T-helper 1 cell treated with Interleukin-12 subunit alpha and Interleukin-12 subunit beta and Interleukin-4 antibody, amounts not matched to agents 30 ng/mL and 1 ng/mL, for 36 hours (primary cell): ENCODE measurements around the gene CELA2A. TPM values are rescaled to one million over a fixed set of nuclear protein-coding genes. Genes with fewer than 3 reads are reported as not detected.
"Not testable (repeated sequence)": the region's sequence is repeated elsewhere in the genome, so short reads cannot be mapped to it uniquely, and the experiment has no call there.

Experiments
- intact Hi-C: fragments of 100-400 bp; cut with micrococcal nuclease; formaldehyde crosslinking; loops from one replicate; pipeline ENCODE4 v1.15.1; 2024
- total RNA-seq: library from RNA; stranded (reverse); gene quantifications from 2 replicates; pipeline ENCODE4 v1.2.3, GENCODE V29; 2022

CELA2A gene
- total RNA-seq, 1 donor from 2014 or later, result not detected

DNA sequence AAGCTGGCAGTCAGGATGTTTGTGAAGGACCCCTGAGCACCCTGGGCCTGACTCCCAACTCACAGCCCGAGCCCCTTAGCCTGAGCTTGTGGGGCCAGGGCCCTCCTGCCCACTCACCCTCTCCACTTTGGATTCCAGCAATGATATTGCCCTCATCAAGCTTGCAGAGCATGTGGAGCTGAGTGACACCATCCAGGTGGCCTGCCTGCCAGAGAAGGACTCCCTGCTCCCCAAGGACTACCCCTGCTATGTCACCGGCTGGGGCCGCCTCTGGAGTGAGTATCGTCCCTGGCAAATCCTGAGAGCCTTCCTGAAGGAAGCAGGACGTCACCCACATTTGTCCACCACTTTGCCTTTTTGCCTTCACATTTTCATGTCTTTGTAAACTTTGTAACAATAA lies 13.3 kb upstream of the CELA2A start:
- intact Hi-C loops, result no loop called here

DNA sequence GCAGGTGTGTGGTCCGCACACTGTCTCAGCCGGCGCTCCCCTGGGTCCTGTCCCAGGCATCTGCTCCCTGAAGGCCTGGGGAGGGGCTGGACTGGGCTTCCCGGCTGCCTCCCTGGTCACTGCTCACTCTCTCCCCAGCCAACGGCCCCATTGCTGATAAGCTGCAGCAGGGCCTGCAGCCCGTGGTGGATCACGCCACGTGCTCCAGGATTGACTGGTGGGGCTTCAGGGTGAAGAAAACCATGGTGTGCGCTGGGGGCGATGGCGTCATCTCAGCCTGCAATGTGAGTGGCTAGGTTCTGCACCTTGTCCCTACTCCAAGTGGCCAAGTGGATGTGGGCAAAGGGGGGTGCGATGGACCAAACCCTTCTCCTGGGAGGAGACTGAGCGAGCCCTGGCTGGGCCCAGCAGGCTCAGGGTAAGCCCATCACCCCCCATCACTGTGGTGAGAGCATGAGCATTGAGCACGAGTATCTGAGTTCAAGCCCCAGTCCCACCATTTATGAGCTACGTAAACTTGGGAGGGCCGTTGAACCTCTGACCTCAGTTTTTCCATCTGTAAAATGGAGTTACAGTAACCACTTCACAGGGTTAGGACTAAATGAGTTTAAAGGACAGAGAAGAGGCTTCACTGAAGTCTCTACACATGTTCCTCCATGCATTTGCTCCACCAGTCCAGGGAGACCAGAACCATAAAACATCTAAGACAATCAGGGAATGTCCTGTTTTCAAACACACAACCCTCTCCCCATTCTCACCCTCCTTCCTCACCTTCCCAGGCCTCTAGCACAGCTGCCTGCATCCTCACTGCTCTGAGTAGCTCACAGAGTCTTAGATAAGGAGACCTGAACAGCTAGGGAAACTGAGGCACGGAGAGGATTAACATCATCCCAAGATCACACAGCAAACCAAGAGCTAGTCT lies 11.8 kb upstream of the CELA2A start:
- intact Hi-C loops, result no loop called here

DNA sequence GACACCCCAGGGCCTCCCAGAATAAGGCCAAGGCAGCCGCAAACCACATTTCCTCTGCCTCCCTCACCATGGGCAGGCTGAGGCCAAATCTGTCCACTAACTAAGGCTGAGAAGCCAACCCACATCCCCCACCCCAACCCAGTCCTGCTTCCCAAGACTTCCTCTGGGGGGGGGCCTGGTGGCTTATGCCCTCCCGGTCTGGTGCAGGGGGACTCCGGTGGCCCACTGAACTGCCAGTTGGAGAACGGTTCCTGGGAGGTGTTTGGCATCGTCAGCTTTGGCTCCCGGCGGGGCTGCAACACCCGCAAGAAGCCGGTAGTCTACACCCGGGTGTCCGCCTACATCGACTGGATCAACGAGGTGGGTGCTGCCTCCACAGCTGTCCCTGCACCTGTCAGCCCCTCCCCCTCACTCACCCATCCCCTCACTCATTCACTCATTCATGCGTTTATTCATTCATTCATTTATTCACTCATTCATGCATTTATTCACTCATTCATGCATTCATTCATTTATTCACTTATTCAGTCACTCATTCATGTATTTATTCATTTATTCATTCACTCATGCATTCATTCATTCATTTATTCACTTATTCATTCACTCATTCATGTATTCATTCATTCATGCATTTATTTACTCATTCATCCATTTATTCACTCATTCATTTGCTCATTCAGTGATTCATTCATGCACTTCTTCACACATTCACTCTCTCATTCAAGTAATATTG lies 11.0 kb upstream of the CELA2A start:
- intact Hi-C loops, result no loop called here

DNA sequence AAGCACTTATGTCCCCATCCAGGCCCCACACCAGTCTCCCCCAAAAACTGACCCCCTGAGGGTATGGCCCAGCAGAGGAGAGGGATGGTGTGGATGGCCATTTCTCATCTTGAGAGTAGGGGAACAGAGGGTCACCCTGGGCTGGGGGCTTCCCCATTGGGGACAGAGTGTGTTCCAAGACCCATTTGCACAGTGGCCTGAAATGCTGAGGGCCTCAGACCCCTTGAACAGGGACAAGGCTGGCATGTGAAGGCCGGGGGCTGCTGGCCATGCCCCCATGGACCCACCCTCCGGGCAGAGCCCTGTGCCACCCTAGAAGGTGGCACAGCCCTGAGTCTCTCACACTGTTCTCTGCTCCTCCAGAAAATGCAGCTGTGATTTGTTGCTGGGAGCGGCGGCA lies 10.3 kb upstream of the CELA2A start:
- intact Hi-C loops, result no loop called here

DNA sequence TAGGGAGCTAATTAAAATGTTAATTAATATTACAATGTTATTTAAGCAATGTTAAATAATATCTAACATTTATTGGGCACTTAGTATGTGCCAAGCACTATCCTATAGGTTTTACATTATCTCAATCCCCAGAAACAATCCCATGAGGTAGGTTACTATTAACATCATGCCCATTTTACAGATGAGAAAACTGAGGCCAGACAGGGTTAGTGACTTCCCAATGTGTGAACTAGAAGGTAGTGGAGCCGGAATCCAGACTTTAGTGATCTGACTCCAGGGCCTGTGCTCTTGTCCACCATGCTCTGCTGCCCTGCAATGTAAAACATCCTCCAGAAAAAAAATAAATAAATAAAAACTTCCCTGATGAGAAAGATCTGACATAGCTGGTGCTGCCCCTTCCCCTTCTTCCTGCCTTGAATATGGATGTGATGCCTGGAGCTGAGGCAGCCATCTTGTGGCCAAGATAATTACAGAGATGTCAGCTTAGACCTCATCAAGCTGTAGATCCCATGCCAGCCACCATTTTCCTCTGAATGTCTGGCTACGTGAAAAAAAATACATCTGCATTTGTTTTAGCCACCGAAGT lies 7.6 kb upstream of the CELA2A start:
- intact Hi-C loops, result no loop called here

DNA sequence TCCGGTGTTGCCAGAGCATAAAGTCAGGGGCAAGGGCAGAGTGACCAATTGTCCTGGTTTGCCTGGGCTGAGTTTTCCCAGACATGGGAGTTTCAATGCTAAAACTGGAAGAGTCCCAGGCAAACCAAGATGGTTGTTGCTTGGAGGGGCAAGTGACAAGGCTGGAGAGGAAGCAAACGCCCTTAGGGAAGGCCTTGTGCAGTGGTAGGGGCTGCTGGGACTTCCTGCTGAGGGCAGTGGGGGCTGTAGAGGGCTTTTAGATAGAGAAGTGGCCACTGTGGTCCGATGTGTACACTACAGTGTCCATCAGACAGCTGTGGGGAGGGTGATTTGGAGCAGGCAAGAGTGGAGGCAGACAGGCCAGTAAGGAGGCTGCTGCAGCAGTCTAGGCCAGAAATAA lies 7.0 kb upstream of the CELA2A start:
- intact Hi-C loops, result no loop called here

DNA sequence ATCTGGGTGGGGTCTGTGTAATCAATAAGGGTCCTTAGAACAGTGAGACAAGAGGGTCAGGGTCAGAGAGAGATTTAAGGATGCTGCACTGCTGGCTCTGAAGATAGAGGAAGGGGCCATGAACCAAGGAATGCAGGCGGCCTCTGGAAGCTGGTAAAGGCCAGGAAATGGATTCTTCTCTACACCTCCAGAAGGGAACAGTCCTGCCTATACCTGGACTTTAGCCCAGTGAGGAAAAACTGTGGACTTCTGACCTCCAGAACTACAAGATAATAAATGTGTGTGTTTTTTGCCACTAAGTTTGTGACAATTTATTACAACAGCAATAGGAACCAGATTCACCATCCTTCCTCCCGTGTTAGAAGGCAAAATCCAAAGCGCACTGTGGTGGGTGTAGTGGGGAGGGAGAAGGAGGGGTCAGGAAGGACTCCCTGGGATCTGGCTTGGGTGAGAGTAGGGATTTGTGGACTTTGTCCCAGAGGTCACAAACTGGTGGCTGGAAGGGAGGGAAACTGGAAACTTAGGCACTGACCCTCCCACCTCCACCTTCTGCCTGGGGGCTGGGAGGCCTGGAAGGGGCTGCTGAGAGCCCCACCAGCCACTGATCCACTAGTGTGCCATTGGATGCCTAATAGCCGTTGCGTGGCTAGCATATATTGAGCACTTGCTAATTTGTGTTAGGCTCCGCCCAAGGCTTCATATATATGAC lies 5.4 kb upstream of the CELA2A start:
- intact Hi-C loops, result no loop called here

DNA sequence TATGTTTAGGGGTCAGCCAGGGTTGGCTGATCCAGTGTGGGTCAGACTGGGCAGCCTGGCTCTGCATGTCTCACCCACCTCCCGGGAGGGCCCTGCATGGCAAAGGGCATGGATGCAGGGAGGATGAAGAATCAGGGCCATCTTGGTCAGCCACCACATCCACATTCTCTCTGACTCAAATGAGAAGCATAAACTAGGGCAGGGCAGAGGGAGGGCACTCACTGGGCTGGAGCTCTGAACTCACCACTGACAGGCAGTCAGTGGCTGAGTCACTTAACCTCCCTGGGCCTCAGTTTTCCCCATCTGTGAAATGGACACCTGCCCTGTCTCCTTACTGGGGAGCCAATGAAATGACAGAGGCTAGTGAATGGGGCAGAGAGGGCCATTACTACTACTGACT lies 4.3 kb upstream of the CELA2A start:
- intact Hi-C loops, result no loop called here

DNA sequence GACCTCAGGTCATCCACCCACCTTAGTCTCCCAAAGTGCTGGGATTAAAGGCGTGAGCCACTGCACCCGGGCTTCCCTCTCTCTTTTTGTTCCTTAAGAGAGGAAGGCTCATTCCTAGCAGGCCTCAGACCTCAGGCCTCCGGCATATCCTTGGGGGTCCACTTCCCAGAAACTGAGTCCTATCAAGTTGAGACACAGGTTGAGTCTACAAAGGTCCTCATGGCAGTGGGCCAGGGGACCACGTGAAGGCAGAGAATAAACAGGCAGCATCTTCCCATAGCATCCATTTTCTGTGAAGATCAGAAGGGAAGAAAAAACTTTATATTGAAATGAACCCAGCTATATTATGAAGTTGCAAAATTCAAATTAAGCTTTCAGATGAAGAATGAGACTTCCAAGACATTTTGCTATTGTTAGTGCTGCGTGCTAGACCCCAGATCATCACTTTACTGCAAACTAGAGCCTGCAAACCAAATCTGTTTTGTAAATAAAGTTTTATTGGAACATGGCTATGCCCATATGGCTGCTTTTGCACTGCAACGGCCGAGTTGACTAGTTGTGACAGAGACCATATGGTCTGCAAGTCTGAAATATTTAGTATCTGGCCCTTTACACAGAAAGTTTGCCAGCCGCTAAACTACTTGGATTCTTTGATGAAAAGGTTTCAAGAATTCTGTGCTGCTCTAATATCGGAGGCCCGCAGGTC lies 3.5 kb upstream of the CELA2A start:
- intact Hi-C loops, result no loop called here

DNA sequence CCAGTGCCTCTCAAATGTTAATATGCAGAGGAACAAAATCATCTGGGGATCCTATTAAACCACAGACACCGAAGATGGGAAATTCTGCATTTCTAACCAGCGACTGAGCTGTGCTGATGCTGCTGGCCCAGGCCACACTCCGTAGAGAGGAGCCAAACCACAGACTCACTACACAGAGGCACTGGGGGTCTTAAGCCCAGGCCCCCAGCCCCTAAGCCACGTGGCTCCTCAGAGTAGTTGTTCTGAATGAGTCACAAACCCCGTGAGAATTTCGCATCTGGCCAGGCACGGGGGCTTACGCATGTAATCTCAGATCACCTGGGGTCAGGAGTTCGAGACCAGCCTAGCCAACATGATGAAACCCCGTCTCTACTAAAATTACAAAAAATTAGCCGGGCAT lies 2.8 kb upstream of the CELA2A start:
- intact Hi-C loops, result no loop called here

DNA sequence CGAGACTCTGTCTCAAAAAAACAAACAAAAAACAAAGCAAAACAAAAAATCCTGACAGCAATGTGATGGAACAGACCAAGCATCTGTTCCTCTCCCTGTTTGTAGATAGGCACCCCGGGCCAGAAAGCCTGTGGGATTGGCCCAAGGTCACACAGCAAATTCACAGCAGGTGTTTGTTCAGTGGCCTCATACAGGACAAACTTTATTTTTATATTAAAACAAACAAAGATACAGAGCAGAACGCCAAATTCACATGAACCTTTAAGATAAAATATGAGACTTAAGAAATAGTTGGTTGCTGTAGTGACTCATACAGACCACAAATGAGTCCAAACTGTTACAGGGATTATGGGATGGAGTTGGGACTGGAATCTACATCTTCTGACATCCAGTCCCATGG lies 2.3 kb upstream of the CELA2A start:
- intact Hi-C loops, result no loop called here

DNA sequence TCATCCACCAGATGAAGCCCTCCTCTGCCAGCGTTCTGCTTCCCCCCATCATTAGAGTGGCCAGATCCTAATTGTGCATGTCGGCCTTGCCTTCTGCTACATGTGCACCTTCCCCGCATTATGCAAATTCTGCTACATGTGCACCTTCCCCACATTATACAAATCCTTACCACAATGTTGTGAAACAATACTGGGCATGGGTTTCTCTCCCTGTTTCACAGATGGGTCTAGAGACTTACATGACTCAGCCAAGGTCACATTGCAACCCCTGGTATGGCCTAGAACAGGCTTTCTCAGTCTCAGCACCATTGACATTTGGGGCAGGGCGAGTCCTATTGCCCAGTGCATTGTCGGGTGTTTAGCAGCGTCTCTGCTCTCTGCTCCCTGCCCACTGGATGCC lies 1.0 kb upstream of the CELA2A start:
- intact Hi-C loops, result no loop called here

DNA sequence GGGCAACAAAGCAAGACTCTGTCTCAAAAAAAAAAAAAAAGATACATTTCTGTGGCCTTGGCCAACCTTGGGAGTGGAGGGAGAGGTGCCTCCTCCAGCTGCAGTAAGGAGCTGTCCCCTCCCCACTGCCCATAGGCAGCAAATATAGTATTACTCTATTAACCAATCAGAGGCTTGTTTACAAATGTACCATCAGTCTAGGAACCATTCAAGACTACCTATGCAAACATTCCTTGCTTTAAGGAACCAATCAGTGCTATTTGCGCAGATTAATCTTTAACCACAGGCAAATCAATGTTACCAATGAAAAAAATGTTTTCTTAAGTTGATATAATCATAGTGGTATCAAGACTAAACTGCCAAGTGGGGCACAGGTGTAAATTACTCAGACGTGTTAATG lies 1.1 kb downstream of the CELA2A start:
- intact Hi-C loops, result no loop called here

DNA sequence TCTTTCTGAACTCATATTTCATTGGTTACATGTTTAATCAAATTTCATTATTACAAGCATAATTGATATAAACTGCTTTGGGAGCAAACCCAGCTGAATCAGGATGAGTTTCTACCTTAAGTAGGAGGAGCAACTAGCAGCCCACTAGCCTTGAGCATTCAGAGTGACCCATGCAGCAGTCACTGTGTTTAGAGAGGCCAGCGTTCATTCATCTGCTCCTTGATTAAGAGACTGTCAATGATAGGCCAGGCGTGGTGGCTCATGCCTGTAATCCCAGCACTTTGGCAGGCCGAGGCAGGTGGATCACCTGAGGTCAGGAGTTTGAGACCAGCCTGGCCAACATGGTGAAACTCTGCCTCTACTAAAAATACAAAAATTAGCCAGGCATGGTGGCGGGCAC lies 1.9 kb downstream of the CELA2A start:
- intact Hi-C loops, result not testable (repeated sequence)

DNA sequence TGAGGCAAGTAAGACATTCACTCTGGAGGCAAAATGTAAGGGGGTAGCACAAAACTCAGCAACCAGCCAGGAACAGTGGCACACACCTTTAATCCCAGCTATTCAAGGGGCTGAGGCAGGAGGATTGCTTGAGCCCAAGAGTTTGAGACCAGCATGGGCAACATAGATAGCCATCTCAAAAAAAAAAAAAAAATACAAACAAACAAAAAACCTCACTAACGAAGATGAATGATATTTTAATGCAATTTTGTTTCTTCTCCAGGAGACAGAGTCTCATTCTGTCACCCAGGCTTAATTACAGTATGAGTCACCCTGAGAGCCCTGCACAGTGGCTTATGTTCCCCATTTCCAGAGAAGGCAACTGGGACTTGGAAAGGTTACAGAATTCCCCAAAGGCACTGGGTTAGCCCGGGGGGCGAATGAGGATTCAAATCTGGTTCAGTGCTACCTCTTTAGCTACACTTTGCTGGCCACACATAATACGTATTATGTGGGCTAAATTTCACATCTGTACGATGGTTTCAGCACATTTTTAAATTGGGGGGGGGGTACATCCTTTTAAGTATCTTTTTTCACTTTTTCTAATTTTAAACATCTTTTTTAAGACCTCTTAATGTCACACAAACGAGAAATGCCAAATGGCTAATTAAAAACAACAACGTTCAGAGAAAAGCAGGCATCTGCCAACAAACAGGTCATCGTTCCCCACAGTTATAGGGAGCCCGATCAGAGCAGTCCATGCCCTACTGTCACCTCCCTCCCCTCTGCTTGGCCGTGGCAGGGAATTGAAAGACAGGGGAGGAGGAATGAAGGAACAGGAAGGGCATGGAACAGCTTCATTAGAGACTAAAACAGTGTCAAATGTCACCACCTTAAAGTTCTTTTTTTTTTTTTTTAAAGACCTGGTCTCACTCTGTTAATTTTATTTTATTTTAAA lies 3.5 kb downstream of the CELA2A start:
- intact Hi-C loops, result no loop called here

DNA sequence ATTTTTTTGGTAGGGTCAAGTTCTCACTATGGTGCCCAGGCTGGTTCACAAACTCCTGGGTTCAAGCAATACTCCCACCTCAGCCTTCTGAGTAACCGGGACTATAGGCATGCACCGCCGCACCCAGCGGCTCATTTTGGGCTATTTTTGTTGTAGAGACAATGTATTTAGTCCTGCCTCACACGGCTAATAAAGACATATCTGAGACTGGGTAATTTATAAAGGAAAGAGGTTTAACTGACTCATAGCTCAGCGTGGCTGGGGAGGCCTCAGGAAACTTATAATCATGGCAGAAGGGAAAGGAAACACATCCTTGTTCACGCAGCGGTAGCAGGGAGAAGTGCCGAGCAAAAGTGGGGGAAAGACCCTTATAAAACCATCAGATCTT lies 4.2 kb downstream of the CELA2A start:
- intact Hi-C loops, result no loop called here

DNA sequence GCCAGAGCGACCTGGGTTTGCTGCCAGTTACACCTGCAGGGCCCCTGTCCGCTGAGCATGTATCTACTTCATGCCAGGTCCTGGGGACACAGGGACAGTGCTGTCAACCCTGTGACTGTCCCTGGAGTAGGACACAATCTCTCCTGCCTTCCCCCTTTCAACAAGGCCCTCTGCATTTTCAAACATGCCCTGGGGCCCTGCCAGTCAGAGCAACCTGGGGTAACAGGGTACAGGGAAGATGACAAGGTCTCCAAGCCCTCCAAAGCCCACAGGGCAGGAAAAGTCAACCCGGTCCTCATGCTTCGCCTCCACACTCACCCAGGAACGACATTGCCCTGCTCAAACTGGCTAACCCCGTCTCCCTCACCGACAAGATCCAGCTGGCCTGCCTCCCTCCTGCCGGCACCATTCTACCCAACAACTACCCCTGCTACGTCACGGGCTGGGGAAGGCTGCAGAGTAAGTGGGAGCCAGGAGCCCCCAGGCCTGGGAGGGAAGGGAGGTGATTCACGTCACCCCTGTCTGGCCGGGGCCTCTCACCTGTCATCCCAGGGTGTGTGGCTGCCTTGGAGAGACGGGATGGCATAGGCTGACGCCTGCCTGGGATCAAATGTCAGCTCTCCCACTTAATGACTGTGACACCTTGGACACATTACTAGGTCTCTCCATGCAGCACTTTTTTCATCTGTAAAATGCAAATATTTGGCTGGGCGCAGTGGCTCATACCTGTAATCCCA lies 6.7 kb downstream of the CELA2A start:
- intact Hi-C loops, result not testable (repeated sequence)

DNA sequence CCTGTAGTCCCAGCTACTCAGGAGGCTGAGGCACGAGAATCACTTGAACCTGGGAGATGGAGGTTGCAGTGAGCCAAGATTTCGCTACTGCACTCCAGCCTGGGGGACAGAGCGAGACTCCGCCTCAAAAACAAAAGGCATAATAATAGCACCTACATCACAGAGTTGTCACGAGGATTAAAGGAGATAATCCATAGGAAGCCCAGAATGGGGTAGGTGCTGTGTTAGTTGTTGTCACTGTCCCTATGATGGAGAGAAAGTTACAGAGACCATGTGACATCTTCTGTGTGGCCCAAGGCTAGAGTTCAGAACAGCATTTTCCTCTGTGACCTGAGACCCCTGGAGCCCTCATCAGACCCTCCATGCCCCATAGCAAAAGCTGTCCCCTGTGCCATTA lies 7.4 kb downstream of the CELA2A start:
- intact Hi-C loops, result not testable (repeated sequence)

DNA sequence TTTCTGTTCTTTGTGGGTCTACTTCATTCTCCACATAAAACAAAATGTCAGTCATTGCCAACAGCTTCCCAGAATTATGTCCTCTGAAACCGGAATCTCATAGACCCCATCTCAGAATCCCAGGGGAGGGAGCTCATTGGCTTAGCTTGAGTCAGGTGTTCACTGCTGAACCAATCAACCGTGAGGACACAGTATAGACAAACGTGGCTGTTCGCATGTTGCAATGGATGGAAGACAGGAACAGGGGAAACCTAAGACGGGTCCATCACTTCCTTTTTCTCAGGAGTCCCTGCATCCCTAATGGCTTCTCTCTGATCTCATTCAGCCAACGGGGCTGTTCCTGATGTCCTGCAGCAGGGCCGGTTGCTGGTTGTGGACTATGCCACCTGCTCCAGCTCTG lies 9.1 kb downstream of the CELA2A start:
- intact Hi-C loops, result no loop called here
